Keratinocyte (primary cell): ENCODE data around the gene CDKAL1.

Experiments used
- CTCF ChIP-seq, 3 experiments: IDR thresholded peaks in 1 of 3; conservative IDR thresholded peaks in 1 of 3; optimal IDR thresholded peaks in 1 of 3; 2 replicates in 2 of 3; 3 replicates in 1 of 3; pipeline versions ENCODE3 to v1.5.1; 2011; ENCODE audit warnings: low read length in 3 of 3, mild to moderate bottlenecking in 3 of 3, moderate library complexity in 2 of 3, control low read depth in 1 of 3, inconsistent platforms in 1 of 3; ENCODE audit not compliant: insufficient read depth in 2 of 3; ENCODE audit errors: extremely low read depth in 1 of 3
- EZH2 ChIP-seq: IDR thresholded peaks from one replicate; pipeline ENCODE4 v1.6.1; 2012; ENCODE audit warnings: inconsistent platforms, mild to moderate bottlenecking, low read length, moderate library complexity

GRCh38 chr6:20881365-20881764 is 347.1 kb downstream of the CDKAL1 start:
- TF ChIP-seq EZH2 (no peak), CTCF (optimal IDR thresholded peaks at IDR 0.05 in 1 of 3, IDR thresholded peaks at IDR 0.05 in 1 of 3, conservative IDR thresholded peaks at IDR 0.05 in 1 of 3; ENCODE audit: extremely low read depth in 1 of 3, insufficient read depth in 2 of 3, low read length in 3 of 3) (no peak)
